Type B pancreatic cell (in vitro differentiated cells): Measurements from ENCODE around the gene SNRNP200. TPM values are rescaled to one million over a fixed set of nuclear protein-coding genes. Genes with fewer than 3 reads are reported as not detected.

ENCODE experiments used
- DNase-seq: peaks from one replicate; pipeline ENCODE4 v3.0.0; 2021; ENCODE audit warnings: mixed read lengths; ENCODE audit not compliant: unreplicated experiment; ENCODE audit errors: extremely low spot score
- H3K27ac Mint-ChIP-seq: 2 replicates; pipeline ENCODE4 v1.8.0; 2021; ENCODE audit warnings: mild to moderate bottlenecking, mixed read lengths
- H3K27me3 Mint-ChIP-seq: 2 replicates; pipeline ENCODE4 v1.8.0; 2021; ENCODE audit warnings: mixed read lengths
- H3K36me3 Mint-ChIP-seq: 2 replicates; pipeline ENCODE4 v1.8.0; 2021; ENCODE audit warnings: mixed read lengths
- H3K4me1 Mint-ChIP-seq: one replicate; pipeline ENCODE4 v1.8.0; 2021; ENCODE audit warnings: mixed read lengths; ENCODE audit not compliant: unreplicated experiment
- H3K4me3 Mint-ChIP-seq: 2 replicates; pipeline ENCODE4 v1.8.0; 2021; ENCODE audit warnings: mild to moderate bottlenecking, mixed read lengths
- H3K9me3 Mint-ChIP-seq: 2 replicates; pipeline ENCODE4 v1.8.0; 2021; ENCODE audit warnings: mixed read lengths
- total RNA-seq: library from RNA; stranded (reverse); gene quantifications from 2 replicates; pipeline ENCODE4 v1.2.1, GENCODE V29; 2021; ENCODE audit warnings: low replicate concordance
- TF ChIP-seq, protein P1 (sequence below): fragments of 200-600 bp; sonication (generic); conservative IDR thresholded peaks from 2 replicates; pipeline ENCODE4 v1.5.0; 2021; ENCODE audit warnings: antibody characterized with exemption, mild to moderate bottlenecking

The SNRNP200 gene
- total RNA-seq, 1 donor from 2014 or later: 184 TPM

DNA sequence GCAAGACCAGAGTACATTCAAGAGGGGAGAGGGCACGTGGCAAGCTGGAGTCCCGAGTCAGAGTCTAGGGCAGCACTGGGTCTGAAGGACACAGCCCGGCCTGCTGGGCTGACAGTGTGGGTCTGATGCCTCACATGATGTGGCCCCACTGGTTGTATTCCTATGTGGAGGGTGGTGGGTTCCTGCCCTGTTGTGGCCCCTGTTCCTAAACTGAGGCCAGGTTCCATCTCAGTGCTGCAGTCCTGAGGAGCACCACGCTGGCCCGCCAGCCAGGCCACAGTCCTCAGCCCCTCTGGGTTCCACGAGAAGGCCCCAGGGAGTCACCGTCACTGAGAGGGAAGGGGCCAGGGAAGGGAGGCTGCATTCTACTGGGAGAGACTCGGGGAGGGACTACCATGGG lies 52.8 kb downstream of the SNRNP200 start:
- DNase-seq: no peak
- Mint-ChIP-seq H3K4me1 (peaks cover 27% of the 10 kb centered on the region), H3K4me3 (no peak overlapping the region), H3K9me3 (no peaks in the 10 kb centered on the region), H3K27ac (no peak overlapping the region), H3K27me3 (no peaks in the 10 kb centered on the region), H3K36me3 (peaks cover 17% of the 10 kb centered on the region)
- TF ChIP-seq, protein P1, sequence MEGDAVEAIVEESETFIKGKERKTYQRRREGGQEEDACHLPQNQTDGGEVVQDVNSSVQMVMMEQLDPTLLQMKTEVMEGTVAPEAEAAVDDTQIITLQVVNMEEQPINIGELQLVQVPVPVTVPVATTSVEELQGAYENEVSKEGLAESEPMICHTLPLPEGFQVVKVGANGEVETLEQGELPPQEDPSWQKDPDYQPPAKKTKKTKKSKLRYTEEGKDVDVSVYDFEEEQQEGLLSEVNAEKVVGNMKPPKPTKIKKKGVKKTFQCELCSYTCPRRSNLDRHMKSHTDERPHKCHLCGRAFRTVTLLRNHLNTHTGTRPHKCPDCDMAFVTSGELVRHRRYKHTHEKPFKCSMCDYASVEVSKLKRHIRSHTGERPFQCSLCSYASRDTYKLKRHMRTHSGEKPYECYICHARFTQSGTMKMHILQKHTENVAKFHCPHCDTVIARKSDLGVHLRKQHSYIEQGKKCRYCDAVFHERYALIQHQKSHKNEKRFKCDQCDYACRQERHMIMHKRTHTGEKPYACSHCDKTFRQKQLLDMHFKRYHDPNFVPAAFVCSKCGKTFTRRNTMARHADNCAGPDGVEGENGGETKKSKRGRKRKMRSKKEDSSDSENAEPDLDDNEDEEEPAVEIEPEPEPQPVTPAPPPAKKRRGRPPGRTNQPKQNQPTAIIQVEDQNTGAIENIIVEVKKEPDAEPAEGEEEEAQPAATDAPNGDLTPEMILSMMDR: no peak

DNA sequence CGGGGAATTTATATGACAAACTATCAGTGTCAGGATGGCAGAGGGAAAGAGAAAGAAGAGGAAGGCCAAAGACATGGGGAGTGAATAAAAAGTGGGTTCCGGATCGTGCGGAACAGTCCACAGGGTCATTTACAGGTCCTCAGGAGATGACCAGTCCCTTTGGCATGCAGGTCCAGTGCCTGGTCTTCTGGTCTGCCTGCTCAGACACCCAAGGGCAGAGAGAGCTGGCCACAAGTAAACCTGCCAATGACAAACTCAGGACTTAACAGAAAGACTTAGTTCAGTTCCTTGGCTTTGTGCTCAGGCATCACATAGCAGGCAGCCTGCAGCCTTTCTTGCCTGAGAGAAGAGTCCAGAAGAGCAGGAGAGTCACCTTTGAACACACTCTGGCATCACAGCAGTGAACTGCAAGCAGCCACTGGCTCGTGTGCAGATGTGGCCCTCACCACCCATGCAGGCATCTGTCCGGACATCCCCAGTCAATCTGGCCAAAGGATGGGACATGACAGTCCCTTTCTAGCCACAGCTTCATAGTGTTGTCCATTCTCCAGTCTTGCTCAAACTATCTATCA lies 53.5 kb downstream of the SNRNP200 start:
- Mint-ChIP-seq H3K4me3 (no peak overlapping the region), H3K4me1 (peaks cover 31% of the 10 kb centered on the region), H3K36me3 (peaks cover 17% of the 10 kb centered on the region), H3K27me3 (no peaks in the 10 kb centered on the region), H3K9me3 (no peaks in the 10 kb centered on the region), H3K27ac (peak overlapping the region; percentile 54)
- no peak for DNase-seq
- TF ChIP-seq, protein P1: no peak

DNA sequence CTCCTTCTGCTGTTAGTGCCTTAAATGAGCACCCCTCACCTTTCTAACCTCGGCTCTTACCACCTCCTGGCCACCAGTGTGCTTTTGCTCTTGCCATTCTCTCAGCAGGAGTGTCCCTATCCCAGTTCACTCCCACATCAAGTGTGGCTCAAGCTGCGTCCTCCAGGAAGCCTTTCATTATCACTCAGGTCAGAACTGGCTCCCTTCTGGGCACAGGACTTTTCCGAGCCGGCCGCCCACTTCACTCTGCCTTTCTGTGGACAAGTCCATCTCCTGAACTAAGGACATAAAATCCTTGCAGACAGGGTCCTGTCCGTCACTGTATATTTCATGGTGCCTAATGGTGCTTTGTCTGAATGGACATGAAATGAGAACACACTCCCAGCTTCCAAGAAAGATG lies 55.2 kb downstream of the SNRNP200 start:
- H3K27me3 Mint-ChIP-seq: no peaks in the 10 kb centered on the region
- DNase-seq: no peak
- H3K9me3 Mint-ChIP-seq: no peaks in the 10 kb centered on the region
- H3K27ac Mint-ChIP-seq: peak overlapping the region; percentile 38
- H3K4me1 Mint-ChIP-seq: peaks cover 32% of the 10 kb centered on the region
- peaks cover 13% of the 10 kb centered on the region for H3K36me3 Mint-ChIP-seq
- no peak overlapping the region for H3K4me3 Mint-ChIP-seq
- TF ChIP-seq, protein P1: no peak

DNA sequence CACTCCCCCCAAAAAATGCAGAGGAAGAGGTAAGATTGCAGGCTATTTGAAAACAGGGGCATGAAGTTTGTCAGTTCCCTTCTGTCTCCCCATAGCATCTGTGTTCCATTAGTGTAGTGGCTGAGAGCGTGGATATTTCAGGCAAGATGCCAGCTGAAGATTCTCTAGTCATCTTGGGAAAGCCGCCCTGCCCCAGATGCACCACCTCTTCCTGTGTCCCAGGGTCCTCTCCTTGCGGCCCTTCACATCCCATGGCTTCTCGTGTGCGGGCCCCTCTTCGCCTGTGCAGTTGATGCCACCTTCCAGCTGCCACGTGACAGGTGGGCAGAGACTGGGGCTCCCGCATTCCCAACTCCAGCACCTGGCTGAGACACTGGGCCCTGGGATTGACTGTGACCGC lies 55.7 kb downstream of the SNRNP200 start:
- Mint-ChIP-seq H3K27ac (no peak overlapping the region), H3K36me3 (peaks cover 12% of the 10 kb centered on the region), H3K4me3 (peak overlapping the region; percentile 19), H3K27me3 (no peaks in the 10 kb centered on the region), H3K4me1 (peaks cover 32% of the 10 kb centered on the region), H3K9me3 (no peaks in the 10 kb centered on the region)
- TF ChIP-seq, protein P1: no peak
- no peak for DNase-seq

DNA sequence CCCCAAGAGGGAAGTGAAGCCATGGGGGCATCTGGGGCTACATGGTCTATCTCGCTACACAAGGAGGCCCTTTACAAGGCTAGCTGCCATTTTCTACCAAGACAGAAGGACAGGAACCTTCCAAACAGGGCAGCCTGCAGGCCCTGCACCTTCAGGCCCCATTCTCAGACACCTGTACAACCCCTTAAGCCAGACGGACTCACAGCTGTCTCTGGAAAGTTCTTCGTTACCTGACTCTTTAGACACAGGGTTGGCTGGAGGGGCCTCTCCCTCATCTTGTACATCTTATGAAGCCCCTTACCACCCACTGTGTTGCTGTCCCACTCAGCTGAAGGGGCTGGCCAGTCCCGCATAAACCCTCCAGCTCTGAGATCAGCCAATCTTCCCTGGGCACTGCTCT lies 56.7 kb downstream of the SNRNP200 start:
- H3K4me3 Mint-ChIP-seq: no peak overlapping the region
- H3K4me1 Mint-ChIP-seq: peaks cover 32% of the 10 kb centered on the region
- peaks cover 8% of the 10 kb centered on the region for H3K36me3 Mint-ChIP-seq
- H3K27ac Mint-ChIP-seq: no peak overlapping the region
- no peaks in the 10 kb centered on the region for H3K27me3 Mint-ChIP-seq
- no peak for DNase-seq
- no peaks in the 10 kb centered on the region for H3K9me3 Mint-ChIP-seq
- TF ChIP-seq, protein P1: no peak

DNA sequence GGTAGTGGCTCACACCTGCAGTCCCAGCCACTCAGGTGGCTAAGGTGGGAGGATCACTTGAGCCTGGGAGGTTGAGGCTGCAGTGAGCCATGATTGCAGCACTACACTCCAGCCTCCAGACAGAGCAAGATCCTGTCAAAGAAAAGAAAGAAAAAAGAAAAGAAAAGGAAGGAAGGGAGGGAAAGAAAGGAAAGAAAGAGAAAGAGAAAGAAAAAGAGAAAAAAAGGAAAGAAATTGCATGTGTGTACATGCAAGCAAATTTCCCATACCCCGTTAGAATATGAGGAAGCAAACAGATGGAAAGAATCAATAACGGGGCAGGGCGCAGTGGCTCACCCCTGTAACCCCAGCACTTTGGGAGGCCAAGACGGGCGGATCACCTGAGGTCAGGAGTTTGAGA lies 57.5 kb downstream of the SNRNP200 start:
- H3K27me3 Mint-ChIP-seq: no peaks in the 10 kb centered on the region
- H3K4me1 Mint-ChIP-seq: peaks cover 32% of the 10 kb centered on the region
- TF ChIP-seq, protein P1: no peak
- no peak overlapping the region for H3K4me3 Mint-ChIP-seq
- H3K9me3 Mint-ChIP-seq: no peaks in the 10 kb centered on the region
- H3K36me3 Mint-ChIP-seq: peaks cover 4% of the 10 kb centered on the region
- H3K27ac Mint-ChIP-seq: no peak overlapping the region
- no peak for DNase-seq
